Measurements from ENCODE around the gene ERC2. TPM values are rescaled to one million over a fixed set of nuclear protein-coding genes. Genes with fewer than 3 reads are reported as not detected.

The ERC2 gene
- total RNA-seq, 2 donors from 2014 or later = 1.2 TPM; not detected in 1

- Histone ChIP-seq H3K27me3 (replicated peaks; ENCODE audit: insufficient read depth) (no peaks in the 10 kb centered on the region), H3K4me1 (ENCODE audit: control insufficient read depth in 1 of 2, low read depth in 2 of 2) (no peaks in the 10 kb centered on the region), H3K9me3 (no peaks in the 10 kb centered on the region), H3K36me3 (no peaks in the 10 kb centered on the region), H3K27ac (no peak overlapping the region), H3K4me3 (no peak overlapping the region)
- DNase-seq (ENCODE audit: low spot score) (no peak), ATAC-seq (ENCODE audit: insufficient number of reproducible peaks, low FRiP score, low read depth) (no peak)
- no peak for TF ChIP-seq CTCF (IDR thresholded peaks at IDR 0.05)
Measured at GRCh38 chr3:55755516-55756205, 712.6 kb downstream of the ERC2 start.

GRCh38 chr3:55752911-55753310 lies 715.4 kb downstream of the ERC2 start:
- TF ChIP-seq CTCF (IDR thresholded peaks at IDR 0.05) = no peak
- no peaks in the 10 kb centered on the region for H3K4me1 ChIP-seq (ENCODE audit: control insufficient read depth in 1 of 2, low read depth in 2 of 2)
- H3K4me3 ChIP-seq = no peak overlapping the region
- ATAC-seq (ENCODE audit: insufficient number of reproducible peaks, low FRiP score, low read depth) = no peak
- no peak overlapping the region for H3K27ac ChIP-seq
- H3K36me3 ChIP-seq = no peaks in the 10 kb centered on the region
- no peaks in the 10 kb centered on the region for H3K9me3 ChIP-seq
- H3K27me3 ChIP-seq (replicated peaks; ENCODE audit: insufficient read depth) = no peaks in the 10 kb centered on the region
- DNase-seq (ENCODE audit: low spot score) = no peak

GRCh38 chr3:55751730-55752129 lies 716.5 kb downstream of the ERC2 start:
- no peak for DNase-seq (ENCODE audit: low spot score)
- Histone ChIP-seq H3K27me3 (replicated peaks; ENCODE audit: insufficient read depth) (no peaks in the 10 kb centered on the region), H3K27ac (no peak overlapping the region), H3K36me3 (no peaks in the 10 kb centered on the region), H3K4me3 (no peak overlapping the region), H3K4me1 (ENCODE audit: control insufficient read depth in 1 of 2, low read depth in 2 of 2) (no peaks in the 10 kb centered on the region), H3K9me3 (no peaks in the 10 kb centered on the region)
- ATAC-seq (ENCODE audit: insufficient number of reproducible peaks, low FRiP score, low read depth) = no peak
- TF ChIP-seq CTCF (IDR thresholded peaks at IDR 0.05) = no peak

- Histone ChIP-seq H3K4me1 (ENCODE audit: control insufficient read depth in 1 of 2, low read depth in 2 of 2) (no peaks in the 10 kb centered on the region), H3K27ac (no peak overlapping the region), H3K4me3 (no peak overlapping the region), H3K36me3 (no peaks in the 10 kb centered on the region), H3K9me3 (no peaks in the 10 kb centered on the region), H3K27me3 (replicated peaks; ENCODE audit: insufficient read depth) (no peaks in the 10 kb centered on the region)
- no peak for DNase-seq (ENCODE audit: low spot score)
- no peak for TF ChIP-seq CTCF (IDR thresholded peaks at IDR 0.05)
- ATAC-seq (ENCODE audit: insufficient number of reproducible peaks, low FRiP score, low read depth) = no peak
Measured at GRCh38 chr3:55750525-55750924, 717.7 kb downstream of the ERC2 start.

- Histone ChIP-seq H3K36me3 (no peaks in the 10 kb centered on the region), H3K4me1 (ENCODE audit: control insufficient read depth in 1 of 2, low read depth in 2 of 2) (no peaks in the 10 kb centered on the region), H3K27me3 (replicated peaks; ENCODE audit: insufficient read depth) (no peaks in the 10 kb centered on the region), H3K27ac (no peak overlapping the region), H3K4me3 (no peak overlapping the region), H3K9me3 (no peaks in the 10 kb centered on the region)
- DNase-seq (ENCODE audit: low spot score) (no peak), ATAC-seq (ENCODE audit: insufficient number of reproducible peaks, low FRiP score, low read depth) (no peak)
- TF ChIP-seq CTCF (IDR thresholded peaks at IDR 0.05) = no peak
Measured at GRCh38 chr3:55749036-55749435, 719.2 kb downstream of the ERC2 start.
